Bronchial epithelial cell (primary cell): ENCODE data around the gene PRPF31. TPM values are rescaled to one million over a fixed set of nuclear protein-coding genes. Genes with fewer than 3 reads are reported as not detected.

ENCODE experiments used
- DNase-seq: peaks from one replicate; pipeline ENCODE4 v3.0.0-alpha.2; 2010; ENCODE audit warnings: low read depth
- FAIRE-seq: peaks from 2 replicates; lab custom pipeline; 2011; peaks lifted over from hg19 to GRCh38; lab: Jason Lieb, UNC
- H3K27me3 ChIP-seq: 2 replicates; pipeline ENCODE4 v1.5.1; 2011; ENCODE audit warnings: low read length; ENCODE audit not compliant: control insufficient read depth, insufficient read depth
- H3K36me3 ChIP-seq: 2 replicates; pipeline ENCODE4 v1.5.1; 2011; ENCODE audit warnings: low read length; ENCODE audit not compliant: control insufficient read depth, insufficient read depth
- H3K4me3 ChIP-seq: 2 replicates; pipeline ENCODE4 v1.5.1; 2011; ENCODE audit warnings: mild to moderate bottlenecking, low read depth, low read length, control low read depth
- CTCF ChIP-seq: IDR thresholded peaks from 2 replicates; pipeline ENCODE4 v1.5.1; 2011; ENCODE audit warnings: mild to moderate bottlenecking, moderate library complexity, low read length, control low read depth, inconsistent platforms; ENCODE audit not compliant: insufficient read depth, severe bottlenecking
- total RNA-seq: library from RNA; depleted of rRNA; stranded (reverse); fragments of >200 nt; gene quantifications from 2 replicates; pipeline ENCODE4 v1.2.1, GENCODE V29; 2014

PRPF31 gene
- total RNA-seq, 1 donor from 2014 or later = 47.1 TPM

GRCh38 chr19:54136864-54137698 lies 21.5 kb downstream of the PRPF31 start:
- no peak for TF ChIP-seq CTCF
- peaks cover 5% of the 10 kb centered on the region for H3K36me3 ChIP-seq
- peak; percentile 95 for FAIRE-seq
- peak overlapping the region; percentile 84 for H3K4me3 ChIP-seq
- DNase-seq = peak; percentile 99
- no peaks in the 10 kb centered on the region for H3K27me3 ChIP-seq

- Histone ChIP-seq H3K36me3 (peaks cover 10% of the 10 kb centered on the region), H3K27me3 (no peaks in the 10 kb centered on the region), H3K4me3 (peak within 1 kb of the TSS; percentile 84)
- DNase-seq (no peak), FAIRE-seq (no peak)
- TF ChIP-seq CTCF = peak; percentile 32
Measured at GRCh38 chr19:54137699-54138488, 22.3 kb downstream of the PRPF31 start, which contains the start of gene CNOT3. Gene CNOT3, plus strand, starts transcription at chr19:54137762. Its CDS starts 5,217 bp downstream, at chr19:54142979.

GRCh38 chr19:54138489-54139256 lies 23.1 kb downstream of the PRPF31 start:
- FAIRE-seq = no peak
- H3K4me3 ChIP-seq = peak overlapping the region; percentile 84

GRCh38 chr19:54141356-54141755 lies 25.8 kb downstream of the PRPF31 start:
- Histone ChIP-seq H3K27me3 (no peaks in the 10 kb centered on the region), H3K36me3 (peaks cover 37% of the 10 kb centered on the region), H3K4me3 (no peak overlapping the region)
- FAIRE-seq (no peak), DNase-seq (no peak)
- no peak for TF ChIP-seq CTCF

More at GRCh38 chr19:54138489-54139256, 23.1 kb downstream of the PRPF31 start:
- DNase-seq = no peak
- Histone ChIP-seq H3K36me3 (peaks cover 18% of the 10 kb centered on the region), H3K27me3 (no peaks in the 10 kb centered on the region)
- TF ChIP-seq CTCF = no peak

GRCh38 chr19:54142166-54142780 lies 26.7 kb downstream of the PRPF31 start:
- no peaks in the 10 kb centered on the region for H3K27me3 ChIP-seq
- H3K4me3 ChIP-seq = no peak overlapping the region
- DNase-seq = no peak
- FAIRE-seq = no peak
- no peak for TF ChIP-seq CTCF
- H3K36me3 ChIP-seq = peaks cover 45% of the 10 kb centered on the region
